Activated B cell treated with CpG ODN at 0.5 μM for 24 hours (primary cell): ENCODE data around the gene APOA1. TPM values are rescaled to one million over a fixed set of nuclear protein-coding genes. Genes with fewer than 3 reads are reported as not detected.
"Not testable (repeated sequence)": the region's sequence is repeated elsewhere in the genome, so short reads cannot be mapped to it uniquely, and the experiment has no call there.

Experiments used
- ATAC-seq: fragments of 200-7000 bp; cut with Tn5 transposase; one replicate; pipeline ENCODE4 v1.10.0; 2021; ENCODE audit warnings: low read depth, mild to moderate bottlenecking, moderate library complexity
- CTCF ChIA-PET: fragments of 350-600 bp; sonication (Branson Sonifier 250); formaldehyde crosslinking; loops from one replicate; lab custom pipeline; 2021; ENCODE audit warnings: antibody characterized with exemption; lab: Charles Lee
- POLR2A ChIA-PET: fragments of 350-600 bp; sonication (Branson Sonifier 250); formaldehyde crosslinking; loops from one replicate; lab custom pipeline; 2021; ENCODE audit warnings: antibody characterized with exemption; lab: Charles Lee
- DNase-seq: peaks from one replicate; pipeline ENCODE4 v3.0.0; 2022
- H3K27ac Mint-ChIP-seq: one replicate; pipeline ENCODE4 v1.8.0; 2020; ENCODE audit warnings: mixed read lengths
- H3K27me3 Mint-ChIP-seq: one replicate; pipeline ENCODE4 v1.8.0; 2021; ENCODE audit warnings: mixed read lengths
- H3K36me3 Mint-ChIP-seq: one replicate; pipeline ENCODE4 v1.8.0; 2021; ENCODE audit warnings: low read depth, mixed read lengths
- H3K4me1 Mint-ChIP-seq: one replicate; pipeline ENCODE4 v1.8.0; 2021; ENCODE audit warnings: mixed read lengths
- H3K4me3 Mint-ChIP-seq: one replicate; pipeline ENCODE4 v1.8.0; 2020; ENCODE audit warnings: mild to moderate bottlenecking, mixed read lengths
- H3K9me3 Mint-ChIP-seq: one replicate; pipeline ENCODE4 v1.8.0; 2020; ENCODE audit warnings: mixed read lengths
- intact Hi-C: fragments of 100-400 bp; cut with micrococcal nuclease; formaldehyde crosslinking; loops from one replicate; pipeline ENCODE4 v1.15.1; 2024
- total RNA-seq: library from RNA; stranded (reverse); gene quantifications from 2 replicates; pipeline ENCODE4 v1.2.3, GENCODE V29; 2022
- TF ChIP-seq, protein P1 (sequence below): fragments of 200-600 bp; IDR thresholded peaks from one replicate; pipeline ENCODE4 v1.8.0; 2022; ENCODE audit warnings: antibody characterized with exemption, mild to moderate bottlenecking

APOA1 gene
- total RNA-seq, 1 donor from 2014 or later = 0.31 TPM

DNA sequence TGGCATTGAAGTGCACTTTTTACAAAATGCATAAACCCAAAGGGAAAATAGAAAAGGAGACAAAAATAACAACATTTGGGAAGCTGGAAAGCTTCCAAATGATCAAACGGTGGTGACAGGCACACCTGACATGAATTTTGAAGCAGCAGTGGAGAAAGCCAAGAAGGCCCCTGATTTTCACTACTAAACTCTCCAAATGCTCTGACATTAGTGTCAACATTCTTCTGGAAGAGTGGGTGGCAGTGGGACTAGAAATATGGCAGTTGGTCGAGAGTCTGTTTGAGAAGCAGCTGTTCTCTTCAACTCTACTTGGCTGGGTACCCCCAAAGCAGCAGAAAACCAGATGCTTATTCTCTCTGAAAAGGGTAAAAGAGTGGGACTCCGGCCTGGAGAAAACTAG, 33.4 kb downstream of the APOA1 start:
- intact Hi-C loops = no loop called here
- no peak overlapping the region for H3K4me3 Mint-ChIP-seq
- CTCF ChIA-PET = no interaction called here
- H3K27ac Mint-ChIP-seq = no peak overlapping the region
- TF ChIP-seq, protein P1, sequence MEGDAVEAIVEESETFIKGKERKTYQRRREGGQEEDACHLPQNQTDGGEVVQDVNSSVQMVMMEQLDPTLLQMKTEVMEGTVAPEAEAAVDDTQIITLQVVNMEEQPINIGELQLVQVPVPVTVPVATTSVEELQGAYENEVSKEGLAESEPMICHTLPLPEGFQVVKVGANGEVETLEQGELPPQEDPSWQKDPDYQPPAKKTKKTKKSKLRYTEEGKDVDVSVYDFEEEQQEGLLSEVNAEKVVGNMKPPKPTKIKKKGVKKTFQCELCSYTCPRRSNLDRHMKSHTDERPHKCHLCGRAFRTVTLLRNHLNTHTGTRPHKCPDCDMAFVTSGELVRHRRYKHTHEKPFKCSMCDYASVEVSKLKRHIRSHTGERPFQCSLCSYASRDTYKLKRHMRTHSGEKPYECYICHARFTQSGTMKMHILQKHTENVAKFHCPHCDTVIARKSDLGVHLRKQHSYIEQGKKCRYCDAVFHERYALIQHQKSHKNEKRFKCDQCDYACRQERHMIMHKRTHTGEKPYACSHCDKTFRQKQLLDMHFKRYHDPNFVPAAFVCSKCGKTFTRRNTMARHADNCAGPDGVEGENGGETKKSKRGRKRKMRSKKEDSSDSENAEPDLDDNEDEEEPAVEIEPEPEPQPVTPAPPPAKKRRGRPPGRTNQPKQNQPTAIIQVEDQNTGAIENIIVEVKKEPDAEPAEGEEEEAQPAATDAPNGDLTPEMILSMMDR = no peak
- no peaks in the 10 kb centered on the region for H3K36me3 Mint-ChIP-seq
- POLR2A ChIA-PET = no interaction called here
- no peaks in the 10 kb centered on the region for H3K4me1 Mint-ChIP-seq
- H3K9me3 Mint-ChIP-seq = no peaks in the 10 kb centered on the region
- ATAC-seq = no peak
- no peak for DNase-seq
- peaks cover 19% of the 10 kb centered on the region for H3K27me3 Mint-ChIP-seq

DNA sequence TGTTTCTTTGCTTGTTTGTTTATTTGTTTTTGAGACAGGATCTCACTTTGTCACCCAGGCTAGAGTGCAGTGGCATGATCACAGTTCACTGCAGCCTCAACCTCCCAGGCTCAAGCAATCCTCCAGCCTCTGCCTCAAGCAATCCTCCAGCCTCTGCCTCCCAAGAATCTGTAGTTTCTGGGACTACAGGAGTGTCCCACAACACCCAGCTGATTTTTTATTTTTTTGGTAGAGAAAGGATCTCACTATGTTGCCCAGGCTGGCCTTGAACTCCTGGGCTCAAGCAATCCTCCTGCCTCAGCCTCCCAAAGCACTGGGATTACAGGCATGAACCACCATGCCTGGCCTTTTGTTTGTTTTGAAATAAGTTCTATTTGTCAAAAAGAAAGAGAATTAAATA, 35.8 kb downstream of the APOA1 start:
- CTCF ChIA-PET, intact Hi-C loops, H3K9me3 Mint-ChIP-seq, H3K4me1 Mint-ChIP-seq, H3K27ac Mint-ChIP-seq, DNase-seq, H3K36me3 Mint-ChIP-seq, H3K4me3 Mint-ChIP-seq, ATAC-seq, POLR2A ChIA-PET: not testable (repeated sequence)
- peaks cover 13% of the 10 kb centered on the region for H3K27me3 Mint-ChIP-seq

DNA sequence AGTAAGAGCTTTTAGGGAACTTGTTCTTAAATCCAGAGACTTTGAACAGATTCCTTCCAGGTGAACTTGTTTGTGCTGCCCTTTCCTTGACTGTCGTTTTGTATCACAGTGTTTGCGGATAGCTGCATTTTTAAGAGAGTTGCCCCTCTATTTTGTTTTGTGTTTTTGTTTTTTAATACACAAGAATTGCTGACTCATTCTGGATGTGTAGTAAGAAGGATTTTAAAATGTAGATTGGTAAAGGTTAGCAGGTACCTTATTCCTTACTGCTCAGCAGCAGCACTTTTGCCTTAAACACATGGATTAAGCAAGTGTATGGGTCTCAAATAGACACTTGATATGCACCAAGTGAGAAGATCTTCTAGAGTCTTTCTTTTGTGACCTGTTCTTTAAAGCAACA, 36.8 kb downstream of the APOA1 start:
- DNase-seq (no peak), ATAC-seq (no peak)
- Mint-ChIP-seq H3K27me3 (peaks cover 13% of the 10 kb centered on the region), H3K9me3 (no peaks in the 10 kb centered on the region), H3K27ac (no peak overlapping the region), H3K4me3 (no peak overlapping the region), H3K4me1 (no peaks in the 10 kb centered on the region), H3K36me3 (no peaks in the 10 kb centered on the region)
- TF ChIP-seq, protein P1 = no peak
- intact Hi-C loops = no loop called here
- ChIA-PET CTCF (interaction anchor here (1.8 kb wide), 1 partner anchor 9 kb away, joined by 6 read pairs; the partner anchor contains the start of gene APOA5), POLR2A (no interaction called here)

DNA sequence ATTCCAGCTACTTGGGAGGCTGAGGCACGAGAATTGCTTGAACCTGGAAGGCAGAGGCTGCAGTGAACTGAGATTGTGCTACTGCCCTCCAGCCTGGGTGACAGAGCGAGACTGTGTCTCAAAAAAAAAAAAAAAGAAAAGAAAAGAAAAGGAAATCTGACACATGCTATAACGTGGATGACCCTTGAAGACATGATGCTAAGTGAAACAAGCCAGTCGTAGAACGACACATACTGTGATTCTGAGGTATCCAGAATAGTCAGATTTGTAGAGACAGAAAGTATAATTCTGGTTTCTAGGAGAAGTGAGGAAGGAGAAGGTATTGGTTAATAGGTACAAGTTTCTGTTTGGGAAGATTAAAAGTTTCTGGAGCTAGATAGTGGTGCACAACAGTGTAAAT, 39.1 kb downstream of the APOA1 start:
- Mint-ChIP-seq H3K4me3 (no peak overlapping the region), H3K27ac (no peak overlapping the region), H3K36me3 (no peaks in the 10 kb centered on the region), H3K9me3 (no peaks in the 10 kb centered on the region), H3K4me1 (no peaks in the 10 kb centered on the region), H3K27me3 (peaks cover 8% of the 10 kb centered on the region)
- no peak for DNase-seq
- TF ChIP-seq, protein P1 = no peak
- POLR2A ChIA-PET = no interaction called here
- no peak for ATAC-seq
- intact Hi-C loops = no loop called here
- CTCF ChIA-PET = no interaction called here

DNA sequence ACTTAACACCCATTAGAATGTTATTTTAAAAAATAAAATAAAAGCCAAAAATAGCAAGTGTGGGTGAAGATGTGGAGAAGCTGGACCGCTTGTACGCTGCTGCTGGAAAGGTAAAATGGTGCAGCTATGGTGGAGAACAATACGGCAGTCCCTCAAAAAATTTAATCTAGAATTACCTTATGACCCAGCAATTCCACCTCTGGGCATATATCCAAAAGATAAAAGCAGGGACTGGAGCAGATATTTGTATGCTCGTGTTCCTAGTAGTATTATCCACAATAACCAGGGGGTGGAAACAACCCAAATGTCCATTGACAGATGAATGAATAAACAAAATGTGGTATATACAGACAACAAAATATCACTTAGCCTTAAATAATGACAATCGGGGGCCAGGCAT, 39.6 kb downstream of the APOA1 start:
- H3K27ac Mint-ChIP-seq = no peak overlapping the region
- TF ChIP-seq, protein P1 = no peak
- H3K27me3 Mint-ChIP-seq = peaks cover 7% of the 10 kb centered on the region
- intact Hi-C loops = no loop called here
- H3K4me3 Mint-ChIP-seq = no peak overlapping the region
- DNase-seq (no peak), ATAC-seq (no peak)
- H3K36me3 Mint-ChIP-seq = no peaks in the 10 kb centered on the region
- ChIA-PET CTCF (no interaction called here), POLR2A (no interaction called here)
- H3K4me1 Mint-ChIP-seq = no peaks in the 10 kb centered on the region
- no peaks in the 10 kb centered on the region for H3K9me3 Mint-ChIP-seq

DNA sequence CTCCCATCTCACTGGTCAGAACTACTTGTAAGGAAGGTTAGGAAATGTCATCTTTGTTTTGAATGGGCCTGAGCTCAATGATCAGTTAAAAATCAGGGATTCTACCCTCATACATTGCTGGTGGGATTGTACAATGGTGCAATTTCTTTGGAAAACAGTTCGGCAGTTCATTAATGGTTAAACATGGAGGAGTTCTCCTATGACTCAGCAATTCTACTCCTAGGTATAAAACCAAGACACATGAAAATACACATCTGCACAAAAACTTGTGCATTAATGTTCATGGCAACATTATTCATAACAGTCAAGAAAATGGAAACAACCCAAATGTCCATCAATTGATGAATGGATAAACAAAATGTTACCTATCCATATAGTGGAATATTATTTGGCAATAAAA, 40.9 kb downstream of the APOA1 start:
- Mint-ChIP-seq H3K27ac (no peak overlapping the region), H3K27me3 (peaks cover 4% of the 10 kb centered on the region), H3K36me3 (no peaks in the 10 kb centered on the region), H3K4me3 (no peak overlapping the region), H3K9me3 (no peaks in the 10 kb centered on the region), H3K4me1 (no peaks in the 10 kb centered on the region)
- POLR2A ChIA-PET = interaction anchor here (0.6 kb wide), 1 partner anchor 347 kb away, joined by 5 read pairs; no protein-coding TSS in a partner anchor
- CTCF ChIA-PET = no interaction called here
- ATAC-seq = no peak
- intact Hi-C loops = no loop called here
- DNase-seq = no peak
- TF ChIP-seq, protein P1 = no peak
